ENCODE measurements around the gene SLC34A2. TPM values are rescaled to one million over a fixed set of nuclear protein-coding genes. Genes with fewer than 3 reads are reported as not detected.

Gene SLC34A2
- total RNA-seq, 1 experiment from 2014 or later, result 1.7 TPM

GRCh38 chr4:25696409-25696808, 40.8 kb downstream of the SLC34A2 start (continued):
- TF ChIP-seq STAT6 (CRISPR knock-in tag; conservative IDR thresholded peaks at IDR 0.05; ENCODE audit: low read depth), result no peak

DNA sequence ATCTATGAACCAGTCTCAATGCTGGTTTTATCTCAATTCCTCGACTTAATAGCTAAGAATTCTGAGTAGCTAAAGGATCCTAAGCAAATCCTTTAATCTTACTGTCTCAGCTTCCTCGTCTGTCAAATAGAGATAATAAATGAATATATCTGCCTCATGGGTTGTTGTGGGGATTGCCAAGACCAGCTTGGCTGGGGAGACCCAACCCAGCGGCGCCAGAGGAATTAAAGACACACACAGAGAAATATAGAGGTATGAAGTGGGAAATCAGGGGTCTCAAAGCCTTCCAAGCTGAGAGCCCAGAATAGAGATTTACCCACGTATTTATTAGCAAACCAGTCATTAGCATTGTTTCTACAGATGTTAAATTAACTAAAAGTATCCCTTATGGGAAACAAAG, 41.9 kb downstream of the SLC34A2 start:
- Mint-ChIP-seq H3K27me3 (ENCODE audit: low read depth) (peaks cover 5% of the 10 kb centered on the region; the same call in 1 of the 2 replicates), H3K27ac (no peak overlapping the region), H3K36me3 (peaks cover 13% of the 10 kb centered on the region), H3K4me3 (no peak overlapping the region), H3K4me1 (peaks cover 9% of the 10 kb centered on the region), H3K9me3 (peaks cover 14% of the 10 kb centered on the region)
- ChIA-PET CTCF (no interaction called here), POLR2A (no interaction called here)
- TF ChIP-seq KAT7 (CRISPR knock-in tag; IDR thresholded peaks at IDR 0.05; ENCODE audit: borderline replicate concordance) (no peak), CREB1 (CRISPR knock-in tag; IDR thresholded peaks at IDR 0.05) (no peak)
- TF ChIP-seq, protein P1, sequence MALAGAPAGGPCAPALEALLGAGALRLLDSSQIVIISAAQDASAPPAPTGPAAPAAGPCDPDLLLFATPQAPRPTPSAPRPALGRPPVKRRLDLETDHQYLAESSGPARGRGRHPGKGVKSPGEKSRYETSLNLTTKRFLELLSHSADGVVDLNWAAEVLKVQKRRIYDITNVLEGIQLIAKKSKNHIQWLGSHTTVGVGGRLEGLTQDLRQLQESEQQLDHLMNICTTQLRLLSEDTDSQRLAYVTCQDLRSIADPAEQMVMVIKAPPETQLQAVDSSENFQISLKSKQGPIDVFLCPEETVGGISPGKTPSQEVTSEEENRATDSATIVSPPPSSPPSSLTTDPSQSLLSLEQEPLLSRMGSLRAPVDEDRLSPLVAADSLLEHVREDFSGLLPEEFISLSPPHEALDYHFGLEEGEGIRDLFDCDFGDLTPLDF (CRISPR knock-in tag; IDR thresholded peaks at IDR 0.05), result no peak
- DNase-seq (ENCODE audit: low spot score) (no peak), ATAC-seq (no peak)

DNA sequence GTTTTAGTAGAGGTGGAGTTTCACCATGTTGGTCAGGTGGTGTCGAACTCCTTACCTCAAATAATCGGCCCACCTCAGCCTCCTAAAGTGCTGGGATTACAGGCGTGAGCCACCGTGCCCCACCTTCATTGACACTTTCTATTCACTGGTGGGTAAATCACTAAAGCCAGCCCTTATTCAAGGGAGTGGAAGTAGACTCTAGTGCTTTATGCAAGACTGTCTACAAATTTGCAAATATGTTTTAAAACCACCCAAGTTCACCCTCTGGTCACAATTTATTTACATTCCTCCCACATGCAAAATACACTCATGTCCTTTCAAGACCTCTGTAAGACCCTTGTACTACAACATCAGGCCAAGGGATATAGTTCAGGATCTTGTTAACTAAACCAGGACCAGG, 45.0 kb downstream of the SLC34A2 start:
- Mint-ChIP-seq H3K9me3 (peaks cover 10% of the 10 kb centered on the region), H3K27ac (no peak overlapping the region), H3K36me3 (peaks cover 9% of the 10 kb centered on the region), H3K4me1 (peaks cover 9% of the 10 kb centered on the region), H3K4me3 (no peak overlapping the region), H3K27me3 (ENCODE audit: low read depth) (peaks cover 5% of the 10 kb centered on the region; the same call in 1 of the 2 replicates)
- DNase-seq (ENCODE audit: low spot score), result no peak
- CTCF ChIA-PET, result no interaction called here
- TF ChIP-seq ZBTB43 (CRISPR knock-in tag; IDR thresholded peaks at IDR 0.05) (no peak), ZNF138 (CRISPR knock-in tag; conservative IDR thresholded peaks at IDR 0.05) (no peak), ZNF219 (CRISPR knock-in tag; IDR thresholded peaks at IDR 0.05; ENCODE audit: borderline replicate concordance) (no peak), GABPB1 (CRISPR knock-in tag; IDR thresholded peaks at IDR 0.05) (no peak), ZNF423 (CRISPR knock-in tag; IDR thresholded peaks at IDR 0.05) (no peak), ZNF232 (CRISPR knock-in tag; IDR thresholded peaks at IDR 0.05) (no peak), ZNF416 (CRISPR knock-in tag; IDR thresholded peaks at IDR 0.05) (no peak), JUN (CRISPR knock-in tag; IDR thresholded peaks at IDR 0.05) (no peak), STAT6 (CRISPR knock-in tag; conservative IDR thresholded peaks at IDR 0.05; ENCODE audit: low read depth) (no peak), OVOL2 (CRISPR knock-in tag; IDR thresholded peaks at IDR 0.05; ENCODE audit: borderline replicate concordance) (no peak)
- TF ChIP-seq, protein P2, sequence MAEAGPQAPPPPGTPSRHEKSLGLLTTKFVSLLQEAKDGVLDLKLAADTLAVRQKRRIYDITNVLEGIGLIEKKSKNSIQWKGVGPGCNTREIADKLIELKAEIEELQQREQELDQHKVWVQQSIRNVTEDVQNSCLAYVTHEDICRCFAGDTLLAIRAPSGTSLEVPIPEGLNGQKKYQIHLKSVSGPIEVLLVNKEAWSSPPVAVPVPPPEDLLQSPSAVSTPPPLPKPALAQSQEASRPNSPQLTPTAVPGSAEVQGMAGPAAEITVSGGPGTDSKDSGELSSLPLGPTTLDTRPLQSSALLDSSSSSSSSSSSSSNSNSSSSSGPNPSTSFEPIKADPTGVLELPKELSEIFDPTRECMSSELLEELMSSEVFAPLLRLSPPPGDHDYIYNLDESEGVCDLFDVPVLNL (CRISPR knock-in tag; IDR thresholded peaks at IDR 0.05; ENCODE audit: borderline replicate concordance, low read depth), result no peak
- TF ChIP-seq, protein P3, sequence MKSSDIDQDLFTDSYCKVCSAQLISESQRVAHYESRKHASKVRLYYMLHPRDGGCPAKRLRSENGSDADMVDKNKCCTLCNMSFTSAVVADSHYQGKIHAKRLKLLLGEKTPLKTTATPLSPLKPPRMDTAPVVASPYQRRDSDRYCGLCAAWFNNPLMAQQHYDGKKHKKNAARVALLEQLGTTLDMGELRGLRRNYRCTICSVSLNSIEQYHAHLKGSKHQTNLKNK (CRISPR knock-in tag; IDR thresholded peaks at IDR 0.05), result no peak
- TF ChIP-seq, protein P4, sequence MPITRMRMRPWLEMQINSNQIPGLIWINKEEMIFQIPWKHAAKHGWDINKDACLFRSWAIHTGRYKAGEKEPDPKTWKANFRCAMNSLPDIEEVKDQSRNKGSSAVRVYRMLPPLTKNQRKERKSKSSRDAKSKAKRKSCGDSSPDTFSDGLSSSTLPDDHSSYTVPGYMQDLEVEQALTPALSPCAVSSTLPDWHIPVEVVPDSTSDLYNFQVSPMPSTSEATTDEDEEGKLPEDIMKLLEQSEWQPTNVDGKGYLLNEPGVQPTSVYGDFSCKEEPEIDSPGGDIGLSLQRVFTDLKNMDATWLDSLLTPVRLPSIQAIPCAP (CRISPR knock-in tag; IDR thresholded peaks at IDR 0.05), result no peak
- TF ChIP-seq, protein P5, sequence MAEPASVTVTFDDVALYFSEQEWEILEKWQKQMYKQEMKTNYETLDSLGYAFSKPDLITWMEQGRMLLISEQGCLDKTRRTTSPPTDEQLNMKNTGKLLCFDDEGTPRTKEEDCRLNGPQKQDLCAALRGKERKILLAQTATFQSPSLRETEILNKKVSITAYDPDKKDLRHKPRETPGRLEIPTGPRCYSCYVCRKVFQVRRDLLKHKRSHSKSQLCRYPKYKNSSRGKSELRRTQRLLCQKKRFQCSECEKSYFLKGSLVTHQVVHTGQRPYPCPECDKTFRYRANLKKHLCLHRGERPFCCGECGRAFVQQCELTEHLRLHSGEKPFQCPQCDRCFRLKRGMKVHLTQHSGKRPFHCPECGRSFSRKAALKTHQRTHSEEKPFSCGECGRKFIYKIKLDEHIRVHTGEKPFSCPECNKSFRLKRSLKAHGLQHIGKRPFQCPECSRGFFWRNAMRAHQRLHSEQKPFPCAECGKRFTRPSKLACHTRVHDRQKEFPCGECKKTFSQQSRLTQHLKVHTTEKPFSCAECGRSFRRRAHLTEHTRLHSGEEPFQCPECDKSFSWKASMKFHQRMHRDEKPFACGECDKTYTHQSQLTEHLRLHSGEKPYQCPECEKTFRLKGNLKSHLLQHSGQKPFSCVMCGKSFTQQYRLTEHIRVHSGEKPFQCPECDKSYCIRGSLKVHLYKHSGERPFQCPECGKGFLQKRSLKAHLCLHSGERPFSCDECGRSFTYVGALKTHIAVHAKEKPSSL (CRISPR knock-in tag; conservative IDR thresholded peaks at IDR 0.05), result no peak
- ATAC-seq, result no peak
- POLR2A ChIA-PET, result no interaction called here

Data from WTC11 (cell line).